Neuron (in vitro differentiated cells): ENCODE results near the gene CSF1.

Experiments
- H2AFZ ChIP-seq: one replicate; pipeline ENCODE4 v1.6.1; 2013; ENCODE audit warnings: low read depth, mild to moderate bottlenecking, inconsistent platforms, low read length, moderate library complexity
- H3K27me3 ChIP-seq: one replicate; pipeline ENCODE4 v1.6.1; 2013; ENCODE audit warnings: low read length; ENCODE audit not compliant: insufficient read depth
- H3K36me3 ChIP-seq: one replicate; pipeline ENCODE4 v1.6.1; 2013; ENCODE audit warnings: low read length; ENCODE audit not compliant: insufficient read depth
- H3K4me1 ChIP-seq: one replicate; pipeline ENCODE4 v1.6.1; 2013; ENCODE audit warnings: low read length; ENCODE audit not compliant: insufficient read depth
- H3K4me3 ChIP-seq: 2 replicates; pipeline ENCODE4 v1.5.1; 2013; ENCODE audit warnings: mild to moderate bottlenecking, low read length, moderate library complexity
- H3K9me3 ChIP-seq: one replicate; pipeline ENCODE4 v1.6.1; 2013; ENCODE audit warnings: low read length

CSF1 gene

GRCh38 chr1:109889094-109889493 lies 21.6 kb upstream of the CSF1 start:
- peaks cover 2% of the 10 kb centered on the region for H3K27me3 ChIP-seq
- H3K36me3 ChIP-seq = no peaks in the 10 kb centered on the region
- no peaks in the 10 kb centered on the region for H3K4me1 ChIP-seq
- H3K4me3 ChIP-seq = no peak overlapping the region
- H3K9me3 ChIP-seq = no peaks in the 10 kb centered on the region
- H2AFZ ChIP-seq = no peak overlapping the region

GRCh38 chr1:109890115-109890953 lies 20.3 kb upstream of the CSF1 start:
- Histone ChIP-seq H2AFZ (no peak overlapping the region), H3K9me3 (no peaks in the 10 kb centered on the region), H3K4me1 (peaks cover under 1% of the 10 kb centered on the region), H3K36me3 (no peaks in the 10 kb centered on the region), H3K27me3 (peaks cover 2% of the 10 kb centered on the region), H3K4me3 (no peak overlapping the region)

GRCh38 chr1:109891930-109892329 lies 18.7 kb upstream of the CSF1 start:
- no peak overlapping the region for H3K4me3 ChIP-seq
- H3K9me3 ChIP-seq = no peaks in the 10 kb centered on the region
- no peak overlapping the region for H2AFZ ChIP-seq
- no peaks in the 10 kb centered on the region for H3K27me3 ChIP-seq
- peaks cover 12% of the 10 kb centered on the region for H3K4me1 ChIP-seq
- no peaks in the 10 kb centered on the region for H3K36me3 ChIP-seq

GRCh38 chr1:109892561-109893368 lies 17.9 kb upstream of the CSF1 start:
- Histone ChIP-seq H2AFZ (no peak overlapping the region), H3K4me3 (no peak overlapping the region), H3K36me3 (no peaks in the 10 kb centered on the region), H3K9me3 (no peaks in the 10 kb centered on the region), H3K27me3 (no peaks in the 10 kb centered on the region), H3K4me1 (peaks cover 16% of the 10 kb centered on the region)

- Histone ChIP-seq H3K4me3 (no peak overlapping the region), H2AFZ (no peak overlapping the region), H3K4me1 (peaks cover 16% of the 10 kb centered on the region), H3K36me3 (no peaks in the 10 kb centered on the region), H3K9me3 (no peaks in the 10 kb centered on the region), H3K27me3 (no peaks in the 10 kb centered on the region)
These were observed 17.0 kb upstream of the CSF1 start for GRCh38 chr1:109893532-109894171.

- no peak overlapping the region for H2AFZ ChIP-seq
- H3K27me3 ChIP-seq = no peaks in the 10 kb centered on the region
- H3K36me3 ChIP-seq = no peaks in the 10 kb centered on the region
- H3K4me1 ChIP-seq = peaks cover 16% of the 10 kb centered on the region
- no peak overlapping the region for H3K4me3 ChIP-seq
- no peaks in the 10 kb centered on the region for H3K9me3 ChIP-seq
These were observed 15.6 kb upstream of the CSF1 start for GRCh38 chr1:109894823-109895719.

- H3K27me3 ChIP-seq = no peaks in the 10 kb centered on the region
- no peaks in the 10 kb centered on the region for H3K9me3 ChIP-seq
- no peak overlapping the region for H2AFZ ChIP-seq
- H3K4me3 ChIP-seq = no peak overlapping the region
- peaks cover 16% of the 10 kb centered on the region for H3K4me1 ChIP-seq
- H3K36me3 ChIP-seq = no peaks in the 10 kb centered on the region
These were observed 14.7 kb upstream of the CSF1 start for GRCh38 chr1:109895720-109896504.

- no peaks in the 10 kb centered on the region for H3K27me3 ChIP-seq
- H3K4me3 ChIP-seq = no peak overlapping the region
- no peak overlapping the region for H2AFZ ChIP-seq
- no peaks in the 10 kb centered on the region for H3K9me3 ChIP-seq
- H3K36me3 ChIP-seq = no peaks in the 10 kb centered on the region
- peaks cover 16% of the 10 kb centered on the region for H3K4me1 ChIP-seq
These were observed 14.0 kb upstream of the CSF1 start for GRCh38 chr1:109896681-109897080.

GRCh38 chr1:109897259-109897955 lies 13.2 kb upstream of the CSF1 start:
- Histone ChIP-seq H3K4me3 (no peak overlapping the region), H3K36me3 (no peaks in the 10 kb centered on the region), H2AFZ (no peak overlapping the region), H3K4me1 (peaks cover 16% of the 10 kb centered on the region), H3K27me3 (no peaks in the 10 kb centered on the region), H3K9me3 (no peaks in the 10 kb centered on the region)

- no peak overlapping the region for H2AFZ ChIP-seq
- no peaks in the 10 kb centered on the region for H3K9me3 ChIP-seq
- H3K4me3 ChIP-seq = no peak overlapping the region
- H3K4me1 ChIP-seq = peaks cover 16% of the 10 kb centered on the region
- no peaks in the 10 kb centered on the region for H3K36me3 ChIP-seq
- no peaks in the 10 kb centered on the region for H3K27me3 ChIP-seq
These were observed 11.8 kb upstream of the CSF1 start for GRCh38 chr1:109898842-109899241.

GRCh38 chr1:109901141-109901523 lies 9.5 kb upstream of the CSF1 start:
- Histone ChIP-seq H3K9me3 (no peaks in the 10 kb centered on the region), H2AFZ (no peak overlapping the region), H3K27me3 (no peaks in the 10 kb centered on the region), H3K4me1 (peaks cover 7% of the 10 kb centered on the region), H3K4me3 (no peak overlapping the region), H3K36me3 (no peaks in the 10 kb centered on the region)
